ENCODE results near the gene PITPNC1.

DNA sequence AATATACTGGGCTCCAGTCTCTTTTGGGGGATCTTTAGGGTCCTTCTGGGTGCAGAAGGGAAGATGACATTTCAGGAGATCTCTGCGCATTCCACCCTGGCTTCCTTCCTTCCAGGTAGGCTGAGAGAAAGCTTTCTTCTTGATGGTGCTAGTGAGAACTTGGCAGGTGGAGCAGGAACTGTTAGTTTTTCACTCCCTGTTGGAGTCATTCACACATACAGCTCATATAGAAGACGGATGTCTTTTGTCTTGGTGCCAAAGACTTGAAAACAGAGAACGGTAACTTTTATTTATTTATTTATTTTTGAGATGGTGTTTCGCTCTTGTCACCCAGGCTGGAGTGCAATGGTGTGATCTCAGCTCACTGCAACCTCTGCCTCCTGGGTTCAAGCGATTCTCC is 43.9 kb downstream of the PITPNC1 start:
- TF ChIP-seq EP300 (IDR thresholded peaks at IDR 0.05) (no peak), POLR2A (IDR thresholded peaks at IDR 0.05) (no peak), POLR2AphosphoS5 (IDR thresholded peaks at IDR 0.05) (no peak)
- TF ChIP-seq, protein P1, sequence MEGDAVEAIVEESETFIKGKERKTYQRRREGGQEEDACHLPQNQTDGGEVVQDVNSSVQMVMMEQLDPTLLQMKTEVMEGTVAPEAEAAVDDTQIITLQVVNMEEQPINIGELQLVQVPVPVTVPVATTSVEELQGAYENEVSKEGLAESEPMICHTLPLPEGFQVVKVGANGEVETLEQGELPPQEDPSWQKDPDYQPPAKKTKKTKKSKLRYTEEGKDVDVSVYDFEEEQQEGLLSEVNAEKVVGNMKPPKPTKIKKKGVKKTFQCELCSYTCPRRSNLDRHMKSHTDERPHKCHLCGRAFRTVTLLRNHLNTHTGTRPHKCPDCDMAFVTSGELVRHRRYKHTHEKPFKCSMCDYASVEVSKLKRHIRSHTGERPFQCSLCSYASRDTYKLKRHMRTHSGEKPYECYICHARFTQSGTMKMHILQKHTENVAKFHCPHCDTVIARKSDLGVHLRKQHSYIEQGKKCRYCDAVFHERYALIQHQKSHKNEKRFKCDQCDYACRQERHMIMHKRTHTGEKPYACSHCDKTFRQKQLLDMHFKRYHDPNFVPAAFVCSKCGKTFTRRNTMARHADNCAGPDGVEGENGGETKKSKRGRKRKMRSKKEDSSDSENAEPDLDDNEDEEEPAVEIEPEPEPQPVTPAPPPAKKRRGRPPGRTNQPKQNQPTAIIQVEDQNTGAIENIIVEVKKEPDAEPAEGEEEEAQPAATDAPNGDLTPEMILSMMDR (IDR thresholded peaks at IDR 0.05), result no peak

All from suprapubic skin (tissue), 4 donors.